ENCODE data around the gene PIM3. TPM values are rescaled to one million over a fixed set of nuclear protein-coding genes. Genes with fewer than 3 reads are reported as not detected.

Gene PIM3
- 25.0 TPM for polyA plus RNA-seq (2013, experiment 1 of 2; ENCODE audit: insufficient read length)
- 20.3 TPM for polyA plus RNA-seq (2013, experiment 2 of 2; ENCODE audit: insufficient read length)

GRCh38 chr22:49960159-49961004 is at the start of gene PIM3:
Gene PIM3, plus strand, starts transcription at chr22:49960772. Its CDS starts 176 bp downstream, at chr22:49960948.
- DNase-seq: peak; percentile 96

- no peak for DNase-seq
Measured at GRCh38 chr22:49911881-49912625, 48.5 kb upstream of the PIM3 start.

- no peak for DNase-seq
Measured at GRCh38 chr22:49913026-49913425, 47.5 kb upstream of the PIM3 start.

GRCh38 chr22:49913446-49913845 is 47.1 kb upstream of the PIM3 start:
- no peak for DNase-seq

- no peak for DNase-seq
Measured at GRCh38 chr22:49914256-49914655, 46.3 kb upstream of the PIM3 start.

- DNase-seq: no peak
Measured at GRCh38 chr22:49915610-49916009, 45.0 kb upstream of the PIM3 start.

- no peak for DNase-seq
Measured at GRCh38 chr22:49916831-49917230, 43.7 kb upstream of the PIM3 start.

- peak; percentile 96 for DNase-seq
Measured at GRCh38 chr22:49917974-49918910, 42.3 kb upstream of the PIM3 start, which contains the start of the genes ALG12 and CRELD2. Gene ALG12, minus strand, starts transcription at chr22:49918438. Its CDS starts 4,673 bp downstream, at chr22:49913765. Gene CRELD2, plus strand, starts transcription at chr22:49918634. Its CDS starts 136 bp downstream, at chr22:49918770.

GRCh38 chr22:49918911-49919881 is 41.4 kb upstream of the PIM3 start:
- DNase-seq: no peak

- no peak for DNase-seq
Measured at GRCh38 chr22:49920859-49921258, 39.7 kb upstream of the PIM3 start.

- no peak for DNase-seq
Measured at GRCh38 chr22:49921508-49922278, 38.9 kb upstream of the PIM3 start.

- no peak for DNase-seq
Measured at GRCh38 chr22:49922484-49922883, 38.1 kb upstream of the PIM3 start.

GRCh38 chr22:49922926-49923325 is 37.6 kb upstream of the PIM3 start:
- no peak for DNase-seq

GRCh38 chr22:49923445-49923844 is 37.1 kb upstream of the PIM3 start:
- no peak for DNase-seq

- DNase-seq: no peak
Measured at GRCh38 chr22:49924113-49924833, 36.3 kb upstream of the PIM3 start.

GRCh38 chr22:49925525-49926128 is 34.9 kb upstream of the PIM3 start:
- no peak for DNase-seq

- DNase-seq: no peak
Measured at GRCh38 chr22:49926916-49927315, 33.7 kb upstream of the PIM3 start.

GRCh38 chr22:49927483-49928184 is 32.9 kb upstream of the PIM3 start:
- no peak for DNase-seq

- no peak for DNase-seq
Measured at GRCh38 chr22:49928185-49928495, 32.4 kb upstream of the PIM3 start.
